Erythroblast (primary cell): Measurements from ENCODE around the gene RAD51B.

ENCODE experiments used
- GATA1 ChIP-seq: IDR thresholded peaks from 2 replicates; pipeline ENCODE4 v1.6.1; 2011; ENCODE audit warnings: low read depth, mild to moderate bottlenecking, control low read depth, low read length, moderate library complexity
- POLR2A ChIP-seq: IDR thresholded peaks from 2 replicates; pipeline ENCODE4 v1.6.1; 2011; ENCODE audit warnings: mild to moderate bottlenecking, low read length

GRCh38 chr14:68089146-68089731 lies 269.7 kb downstream of the RAD51B start:
- TF ChIP-seq POLR2A (no peak), GATA1 (no peak)
